Kidney epithelial cell (primary cell): ENCODE measurements around the gene ZNF816. TPM values are rescaled to one million over a fixed set of nuclear protein-coding genes. Genes with fewer than 3 reads are reported as not detected.
"Not testable (repeated sequence)": the region's sequence is repeated elsewhere in the genome, so short reads cannot be mapped to it uniquely, and the experiment has no call there.

Source experiments
- DNase-seq: peaks from one replicate; pipeline ENCODE4 v3.0.0-alpha.2; 2010; ENCODE audit warnings: low read depth
- H3K27me3 ChIP-seq: 2 replicates; pipeline ENCODE4 v1.6.0; 2011; ENCODE audit warnings: low read length; ENCODE audit not compliant: control insufficient read depth, insufficient read depth
- H3K36me3 ChIP-seq: 2 replicates; pipeline ENCODE4 v1.5.1; 2011; ENCODE audit warnings: low read length; ENCODE audit not compliant: control insufficient read depth, insufficient read depth
- H3K4me3 ChIP-seq: 2 replicates; pipeline ENCODE4 v1.5.1; 2011; ENCODE audit warnings: low read depth, mild to moderate bottlenecking, control low read depth, low read length
- CTCF ChIP-seq: IDR thresholded peaks from 2 replicates; pipeline ENCODE4 v1.5.1; 2011; ENCODE audit warnings: mild to moderate bottlenecking, moderate library complexity, low read length, control low read depth, inconsistent platforms; ENCODE audit not compliant: insufficient read depth, poor library complexity, severe bottlenecking
- total RNA-seq: library from RNA; depleted of rRNA; stranded (reverse); fragments of >200 nt; gene quantifications from 2 replicates; pipeline ENCODE4 v1.2.3, GENCODE V29; 2015

Gene ZNF816
- total RNA-seq, 1 donor from 2014 or later = 12.8 TPM

GRCh38 chr19:52956917-52957316 is 5.8 kb downstream of the ZNF816 start:
- H3K36me3 ChIP-seq = peaks cover 4% of the 10 kb centered on the region
- TF ChIP-seq CTCF = no peak

DNA sequence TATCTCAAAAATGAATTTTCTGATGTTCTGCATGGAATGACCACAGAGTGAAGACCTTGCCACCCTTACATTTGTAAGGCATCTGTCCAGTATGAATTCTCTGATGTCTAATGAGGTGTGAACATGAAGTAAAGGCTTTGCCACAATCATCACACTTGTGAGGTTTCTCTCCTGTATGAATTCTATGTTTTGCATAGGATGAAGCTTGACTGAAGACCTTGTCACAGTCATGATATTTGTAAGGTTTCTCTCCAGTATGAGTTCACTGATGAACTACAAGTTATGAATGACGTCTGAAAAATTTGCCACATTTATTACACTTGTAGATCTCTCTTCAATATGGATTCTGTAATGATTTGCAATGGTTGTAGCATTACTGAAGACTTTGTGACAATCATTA is 13.3 kb downstream of the ZNF816 start:
- peaks cover 3% of the 10 kb centered on the region for H3K36me3 ChIP-seq
- no peak overlapping the region for H3K4me3 ChIP-seq
- TF ChIP-seq CTCF = no peak
- no peaks in the 10 kb centered on the region for H3K27me3 ChIP-seq
- no peak for DNase-seq

More at GRCh38 chr19:52956917-52957316, 5.8 kb downstream of the ZNF816 start:
- H3K4me3 ChIP-seq = no peak overlapping the region
- H3K27me3 ChIP-seq = no peaks in the 10 kb centered on the region
- no peak for DNase-seq

- Histone ChIP-seq H3K4me3 (no peak overlapping the region), H3K27me3 (no peaks in the 10 kb centered on the region), H3K36me3 (peaks cover 3% of the 10 kb centered on the region)
- DNase-seq = no peak
- no peak for TF ChIP-seq CTCF
Measured at GRCh38 chr19:52948025-52948770, 14.5 kb downstream of the ZNF816 start.

- no peaks in the 10 kb centered on the region for H3K36me3 ChIP-seq
- H3K4me3 ChIP-seq = no peak overlapping the region
- no peak for DNase-seq
- TF ChIP-seq CTCF = no peak
- no peaks in the 10 kb centered on the region for H3K27me3 ChIP-seq
Measured at GRCh38 chr19:52946322-52947310, 16.1 kb downstream of the ZNF816 start.

DNA sequence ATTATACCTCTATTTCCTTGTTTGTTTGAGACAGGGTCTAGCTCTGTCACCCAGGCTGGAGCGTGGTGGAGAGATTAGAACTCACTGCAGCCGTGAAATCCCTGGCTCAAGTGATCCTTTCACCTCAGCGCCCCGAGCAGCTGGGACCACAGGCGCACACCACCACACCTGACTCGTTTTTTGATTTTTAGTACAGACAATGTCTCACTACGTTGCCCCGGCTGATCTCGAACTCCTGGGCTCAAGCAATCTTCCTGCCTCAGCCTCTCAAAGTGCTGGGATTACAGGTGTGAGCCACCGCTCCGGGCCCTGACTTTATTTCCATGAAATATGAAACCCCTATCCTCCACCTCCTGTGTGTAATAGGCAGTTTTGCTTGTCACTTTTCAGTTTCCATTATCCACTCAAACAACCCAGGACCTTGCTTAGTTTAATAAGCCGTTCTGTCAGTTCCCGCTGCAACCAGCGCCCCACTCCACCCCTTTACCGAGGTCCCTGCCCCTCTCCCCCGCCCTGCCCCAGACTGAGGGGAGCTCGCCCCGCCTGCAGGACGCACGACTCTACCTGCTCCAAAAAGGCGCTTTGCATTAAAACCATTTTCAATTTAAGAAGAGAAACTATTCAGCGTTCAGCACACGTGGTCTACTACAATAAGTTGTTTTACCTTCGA is 16.9 kb downstream of the ZNF816 start:
- no peak overlapping the region for H3K4me3 ChIP-seq
- no peaks in the 10 kb centered on the region for H3K27me3 ChIP-seq
- no peak for DNase-seq
- no peaks in the 10 kb centered on the region for H3K36me3 ChIP-seq
- TF ChIP-seq CTCF = no peak

- DNase-seq, H3K36me3 ChIP-seq, H3K4me3 ChIP-seq, H3K27me3 ChIP-seq: not testable (repeated sequence)
Measured at GRCh38 chr19:52944703-52945493, 17.8 kb downstream of the ZNF816 start.
